HL-60 (cell line): ENCODE measurements around the gene LY6G6F.

Source experiments
- CTCF ChIP-seq: IDR thresholded peaks from one replicate; pipeline ENCODE4 v1.5.1; 2011; ENCODE audit warnings: low read length, control low read depth, inconsistent platforms; ENCODE audit not compliant: insufficient read depth
- GABPA ChIP-seq: IDR thresholded peaks from 2 replicates; pipeline ENCODE4 v1.6.1; 2012; ENCODE audit warnings: low read depth
- POLR2AphosphoS5 ChIP-seq: IDR thresholded peaks from 2 replicates; pipeline ENCODE4 v1.6.1; 2012; ENCODE audit warnings: low read depth
- REST ChIP-seq: IDR thresholded peaks from 2 replicates; pipeline ENCODE4 v1.6.1; 2012; ENCODE audit warnings: low read depth; ENCODE audit not compliant: insufficient replicate concordance

- TF ChIP-seq CTCF (no peak), REST (no peak), GABPA (no peak), POLR2AphosphoS5 (no peak)
Measured at GRCh38 chr6:31700740-31701401, 5.8 kb upstream of the LY6G6F start.
